CD4-positive, alpha-beta T cell (primary cell): ENCODE measurements around the gene PCDH1. TPM values are rescaled to one million over a fixed set of nuclear protein-coding genes. Genes with fewer than 3 reads are reported as not detected.

Source experiments
- ATAC-seq: fragments of 200-7000 bp; cut with Tn5 transposase; one replicate; pipeline ENCODE4 v1.10.0; 2022; ENCODE audit warnings: mild to moderate bottlenecking; ENCODE audit not compliant: poor library complexity
- CTCF ChIA-PET: fragments of 350-600 bp; sonication (Branson Sonifier 250); formaldehyde crosslinking; loops from one replicate; lab custom pipeline; 2021; ENCODE audit warnings: antibody characterized with exemption, inconsistent platforms; lab: Charles Lee
- POLR2A ChIA-PET: fragments of 350-600 bp; sonication (Branson Sonifier 250); formaldehyde crosslinking; loops from one replicate; lab custom pipeline; 2021; ENCODE audit warnings: antibody characterized with exemption, inconsistent platforms; lab: Charles Lee
- DNase-seq, 14 experiments: peaks; one replicate each; pipeline ENCODE4 v3.0.0-alpha.2; 2013 to 2020; ENCODE audit warnings: mixed read lengths in 2 of 14
- H3K27ac ChIP-seq, 2 donors: one replicate each; pipeline versions ENCODE4 v1.5.1 to v1.7.0; 2013; ENCODE audit warnings: low read length in 2 of 2, low read depth in 1 of 2, mild to moderate bottlenecking in 1 of 2
- H3K27me3 ChIP-seq, 2 experiments: 1 replicate in 1 of 2; 2 replicates in 1 of 2; pipeline versions ENCODE4 v1.6.1 to v1.7.0; 2013; ENCODE audit warnings: low read length in 2 of 2, control low read depth in 1 of 2, mild to moderate bottlenecking in 1 of 2, moderate library complexity in 1 of 2; ENCODE audit not compliant: insufficient read depth in 2 of 2, control insufficient read depth in 1 of 2
- H3K36me3 ChIP-seq: one replicate; pipeline ENCODE4 v1.6.1; 2013; ENCODE audit warnings: low read length, control low read depth; ENCODE audit not compliant: insufficient read depth
- H3K4me1 ChIP-seq: one replicate; pipeline ENCODE4 v1.6.1; 2013; ENCODE audit warnings: low read length, control low read depth; ENCODE audit not compliant: insufficient read depth
- H3K4me3 ChIP-seq: one replicate; pipeline ENCODE4 v1.5.1; 2013; ENCODE audit warnings: mild to moderate bottlenecking, low read length, moderate library complexity
- H3K9me3 ChIP-seq, 2 experiments: 1 replicate in 1 of 2; 2 replicates in 1 of 2; pipeline versions ENCODE4 v1.6.1 to v1.7.0; 2013; ENCODE audit warnings: low read length in 2 of 2, mild to moderate bottlenecking in 2 of 2, control low read depth in 1 of 2, moderate library complexity in 1 of 2; ENCODE audit not compliant: control insufficient read depth in 1 of 2, insufficient read depth in 1 of 2
- H3K27ac Mint-ChIP-seq: one replicate; pipeline ENCODE4 v1.8.0; 2020; ENCODE audit warnings: mixed read lengths
- H3K27me3 Mint-ChIP-seq: one replicate; pipeline ENCODE4 v1.8.0; 2021; ENCODE audit warnings: mixed read lengths
- H3K36me3 Mint-ChIP-seq: one replicate; pipeline ENCODE4 v1.8.0; 2021; ENCODE audit warnings: low read depth, mixed read lengths
- H3K4me1 Mint-ChIP-seq: one replicate; pipeline ENCODE4 v1.8.0; 2021; ENCODE audit warnings: low read depth, mixed read lengths
- H3K4me3 Mint-ChIP-seq: one replicate; pipeline ENCODE4 v1.8.0; 2020; ENCODE audit warnings: mild to moderate bottlenecking, mixed read lengths
- H3K9me3 Mint-ChIP-seq: one replicate; pipeline ENCODE4 v1.8.0; 2020; ENCODE audit warnings: mixed read lengths
- CTCF ChIP-seq: fragments of 200-600 bp; IDR thresholded peaks from one replicate; pipeline ENCODE4 v1.8.0; 2022; ENCODE audit warnings: antibody characterized with exemption, mild to moderate bottlenecking
- intact Hi-C, 2 experiments: fragments of 100-400 bp; cut with DNase I in 1 of 2; cut with micrococcal nuclease in 1 of 2; formaldehyde crosslinking; loops; one replicate each; pipeline versions ENCODE4 v1.15.1 to v1.9.0; 2023 to 2025; cut with DNase I, micrococcal nuclease
- total RNA-seq, 174 experiments: library from RNA in 2 of 174; stranded (reverse) in 2 of 174; gene quantifications; one replicate each; pipeline ENCODE4 v1.2.3 and lab custom pipeline; 2021 to 2026

PCDH1 gene
- total RNA-seq, 2 experiments from 2014 or later: 0.17 TPM; not detected in 1

- DNase-seq: no peak
- no peak for ATAC-seq
- no peaks in the 10 kb centered on the region for H3K36me3 ChIP-seq
- no peaks in the 10 kb centered on the region for H3K9me3 ChIP-seq
- H3K4me3 Mint-ChIP-seq: no peak overlapping the region
- H3K4me1 Mint-ChIP-seq: peaks cover 8% of the 10 kb centered on the region
- H3K9me3 Mint-ChIP-seq: no peaks in the 10 kb centered on the region
- H3K4me1 ChIP-seq: peaks cover 7% of the 10 kb centered on the region
- intact Hi-C loops: loop anchor here in 1 of 2 experiments (10.0 kb wide), 1 partner anchor 516 kb away; the partner anchor contains the start of gene TAF7
- no peak overlapping the region for H3K4me3 ChIP-seq
- no peak overlapping the region for H3K27ac ChIP-seq
- ChIA-PET POLR2A (no interaction called here), CTCF (interaction anchor here (1.3 kb wide), 1 partner anchor 38 kb away, joined by 3 read pairs; no protein-coding TSS in a partner anchor)
- TF ChIP-seq CTCF: no peak
- H3K36me3 Mint-ChIP-seq: no peaks in the 10 kb centered on the region
- H3K27me3 Mint-ChIP-seq: peaks cover 15% of the 10 kb centered on the region
- no peaks in the 10 kb centered on the region for H3K27me3 ChIP-seq
- H3K27ac Mint-ChIP-seq: no peak overlapping the region
Measured at GRCh38 chr5:141840826-141841360, 37.3 kb downstream of the PCDH1 start.

DNA sequence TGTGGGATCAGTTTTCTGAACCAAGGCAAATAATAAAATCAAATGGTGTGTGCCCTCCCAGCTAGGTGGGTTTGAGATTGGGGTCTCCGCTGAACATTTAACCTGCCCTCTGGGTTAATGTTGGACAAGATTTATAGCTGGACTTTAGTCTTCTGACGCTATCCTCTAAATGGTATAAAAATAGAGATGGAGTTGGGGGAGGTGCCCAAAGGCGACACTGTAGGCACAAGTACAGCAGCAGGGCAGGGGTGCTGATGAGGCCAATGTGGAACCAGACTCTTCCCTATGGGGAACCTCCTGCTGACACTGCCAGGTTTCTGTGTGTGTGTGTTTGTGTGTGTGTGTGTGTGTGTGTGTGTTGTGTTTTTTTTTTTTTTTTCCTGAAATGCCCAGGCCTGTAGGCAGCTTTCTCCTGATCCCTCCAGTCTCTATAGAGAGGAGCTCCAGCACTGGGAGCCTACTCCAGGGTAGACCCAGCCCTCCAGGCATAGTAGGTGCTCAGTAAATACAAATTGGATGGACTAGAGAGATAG is 37.9 kb downstream of the PCDH1 start:
- no peak for TF ChIP-seq CTCF
- DNase-seq (no peak), ATAC-seq (no peak)
- peaks cover 10% of the 10 kb centered on the region for H3K4me1 Mint-ChIP-seq
- no peaks in the 10 kb centered on the region for H3K9me3 Mint-ChIP-seq
- peaks cover 11% of the 10 kb centered on the region for H3K4me1 ChIP-seq
- H3K4me3 ChIP-seq: no peak overlapping the region
- H3K27ac ChIP-seq: no peak overlapping the region
- CTCF ChIA-PET: interaction anchor here (1.3 kb wide), 1 partner anchor 39 kb away, joined by 3 read pairs; no protein-coding TSS in a partner anchor
- peaks cover 15% of the 10 kb centered on the region for H3K27me3 Mint-ChIP-seq
- POLR2A ChIA-PET: no interaction called here
- H3K36me3 ChIP-seq: no peaks in the 10 kb centered on the region
- no peaks in the 10 kb centered on the region for H3K27me3 ChIP-seq
- H3K36me3 Mint-ChIP-seq: no peaks in the 10 kb centered on the region
- no peak overlapping the region for H3K4me3 Mint-ChIP-seq
- intact Hi-C loops: loop anchor here in 1 of 2 experiments (10.0 kb wide), 1 partner anchor 516 kb away; the partner anchor contains the start of gene TAF7
- H3K9me3 ChIP-seq: no peaks in the 10 kb centered on the region
- no peak overlapping the region for H3K27ac Mint-ChIP-seq

DNA sequence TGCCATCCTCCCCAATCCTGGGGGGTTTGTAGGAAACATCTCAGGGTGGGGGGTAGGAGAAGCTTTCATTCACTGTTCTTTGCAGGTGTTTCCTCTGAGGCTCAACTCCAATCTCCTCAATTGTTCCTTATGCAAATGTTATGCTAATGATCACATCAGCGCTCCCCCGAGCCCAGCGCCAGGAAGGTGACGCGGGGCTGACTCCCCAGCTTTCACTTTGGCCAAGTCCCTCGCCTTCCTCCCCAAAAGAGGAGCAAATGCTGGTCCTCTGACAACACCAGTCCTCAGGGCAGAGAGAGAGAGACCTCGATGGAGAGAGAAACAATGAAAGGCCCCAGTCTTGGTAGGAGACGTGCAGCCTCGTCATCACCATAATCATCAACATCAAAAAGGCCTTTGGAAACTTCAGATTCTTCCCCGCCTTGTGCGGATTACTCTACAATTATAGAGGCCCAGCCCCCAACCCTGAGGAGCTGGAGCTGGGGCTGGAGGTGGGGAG is 39.1 kb downstream of the PCDH1 start:
- intact Hi-C loops: no loop called here
- CTCF ChIA-PET: no interaction called here
- Mint-ChIP-seq H3K9me3 (no peaks in the 10 kb centered on the region), H3K4me3 (no peak overlapping the region), H3K27ac (no peak overlapping the region), H3K27me3 (peaks cover 15% of the 10 kb centered on the region), H3K4me1 (peaks cover 10% of the 10 kb centered on the region), H3K36me3 (no peaks in the 10 kb centered on the region)
- no peaks in the 10 kb centered on the region for H3K27me3 ChIP-seq
- POLR2A ChIA-PET: interaction anchor here (0.8 kb wide), 1 partner anchor 147 kb away, joined by 3 read pairs; no protein-coding TSS in a partner anchor
- peaks cover 11% of the 10 kb centered on the region for H3K4me1 ChIP-seq
- H3K36me3 ChIP-seq: no peaks in the 10 kb centered on the region
- no peak overlapping the region for H3K4me3 ChIP-seq
- no peak for TF ChIP-seq CTCF
- no peaks in the 10 kb centered on the region for H3K9me3 ChIP-seq
- no peak for DNase-seq
- H3K27ac ChIP-seq: no peak overlapping the region
- no peak for ATAC-seq
